Measurements from ENCODE around the gene IL22RA1.

IL22RA1 gene

DNA sequence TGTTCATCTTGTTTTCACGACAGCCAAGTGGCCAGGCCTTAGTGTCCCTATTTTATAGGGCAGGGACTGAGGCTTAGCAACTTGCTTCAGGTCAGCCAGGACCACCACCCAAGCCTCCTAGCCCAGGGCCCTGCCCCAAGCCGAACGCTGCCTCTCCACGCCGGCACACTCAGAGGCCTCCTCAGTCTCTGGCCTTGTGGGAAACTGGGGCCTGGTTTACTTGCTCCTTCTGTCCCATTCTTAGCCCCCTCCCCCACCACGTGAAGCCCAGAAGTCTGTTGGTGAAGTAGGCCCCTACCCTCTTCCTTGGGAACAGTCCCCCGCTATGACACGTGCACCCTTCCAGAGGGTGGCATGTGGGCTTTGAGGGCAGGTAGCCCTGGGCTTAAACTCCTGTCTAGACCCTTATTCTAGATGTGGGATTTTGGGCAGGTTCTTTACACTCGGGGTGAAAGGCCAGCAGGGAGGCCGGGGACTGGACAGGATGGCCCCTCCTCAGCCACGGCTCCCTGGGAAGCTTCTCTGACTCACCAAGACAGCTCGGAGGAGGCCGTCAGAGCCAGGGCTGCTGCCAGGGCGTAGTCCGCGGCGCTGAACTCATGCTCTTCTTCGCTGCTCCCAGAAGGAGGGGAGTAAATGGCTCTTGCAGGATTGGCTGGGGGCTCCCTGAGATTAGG lies 35.3 kb downstream of the IL22RA1 start:
- no peak for TF ChIP-seq RAD21 (IDR thresholded peaks at IDR 0.05; ENCODE audit: low read depth)
- TF ChIP-seq EP300 (IDR thresholded peaks at IDR 0.05; ENCODE audit: borderline replicate concordance), result no peak

GRCh38 chr1:24105368-24106160 lies 37.4 kb downstream of the IL22RA1 start:
- TF ChIP-seq FOXM1 (IDR thresholded peaks at IDR 0.05; ENCODE audit: borderline replicate concordance, low read depth) (no peak), TCF12 (IDR thresholded peaks at IDR 0.05; ENCODE audit: low read depth) (no peak), NFIC (IDR thresholded peaks at IDR 0.05) (no peak), ZBTB7A (IDR thresholded peaks at IDR 0.05; ENCODE audit: low read depth) (no peak), EGR1 (IDR thresholded peaks at IDR 0.05) (no peak), CREB1 (IDR thresholded peaks at IDR 0.05; ENCODE audit: low read depth) (no peak), YY1 (IDR thresholded peaks at IDR 0.05; ENCODE audit: low read depth) (no peak), CEBPB (IDR thresholded peaks at IDR 0.05) (no peak), TAF1 (IDR thresholded peaks at IDR 0.05; ENCODE audit: low read depth) (no peak), EP300 (IDR thresholded peaks at IDR 0.05; ENCODE audit: borderline replicate concordance) (no peak), USF1 (IDR thresholded peaks at IDR 0.05) (no peak), TEAD4 (IDR thresholded peaks at IDR 0.05) (no peak), RAD21 (IDR thresholded peaks at IDR 0.05; ENCODE audit: low read depth) (no peak)
- TF ChIP-seq, protein P1, sequence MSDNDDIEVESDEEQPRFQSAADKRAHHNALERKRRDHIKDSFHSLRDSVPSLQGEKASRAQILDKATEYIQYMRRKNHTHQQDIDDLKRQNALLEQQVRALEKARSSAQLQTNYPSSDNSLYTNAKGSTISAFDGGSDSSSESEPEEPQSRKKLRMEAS (IDR thresholded peaks at IDR 0.05), result no peak
- TF ChIP-seq, protein P2, sequence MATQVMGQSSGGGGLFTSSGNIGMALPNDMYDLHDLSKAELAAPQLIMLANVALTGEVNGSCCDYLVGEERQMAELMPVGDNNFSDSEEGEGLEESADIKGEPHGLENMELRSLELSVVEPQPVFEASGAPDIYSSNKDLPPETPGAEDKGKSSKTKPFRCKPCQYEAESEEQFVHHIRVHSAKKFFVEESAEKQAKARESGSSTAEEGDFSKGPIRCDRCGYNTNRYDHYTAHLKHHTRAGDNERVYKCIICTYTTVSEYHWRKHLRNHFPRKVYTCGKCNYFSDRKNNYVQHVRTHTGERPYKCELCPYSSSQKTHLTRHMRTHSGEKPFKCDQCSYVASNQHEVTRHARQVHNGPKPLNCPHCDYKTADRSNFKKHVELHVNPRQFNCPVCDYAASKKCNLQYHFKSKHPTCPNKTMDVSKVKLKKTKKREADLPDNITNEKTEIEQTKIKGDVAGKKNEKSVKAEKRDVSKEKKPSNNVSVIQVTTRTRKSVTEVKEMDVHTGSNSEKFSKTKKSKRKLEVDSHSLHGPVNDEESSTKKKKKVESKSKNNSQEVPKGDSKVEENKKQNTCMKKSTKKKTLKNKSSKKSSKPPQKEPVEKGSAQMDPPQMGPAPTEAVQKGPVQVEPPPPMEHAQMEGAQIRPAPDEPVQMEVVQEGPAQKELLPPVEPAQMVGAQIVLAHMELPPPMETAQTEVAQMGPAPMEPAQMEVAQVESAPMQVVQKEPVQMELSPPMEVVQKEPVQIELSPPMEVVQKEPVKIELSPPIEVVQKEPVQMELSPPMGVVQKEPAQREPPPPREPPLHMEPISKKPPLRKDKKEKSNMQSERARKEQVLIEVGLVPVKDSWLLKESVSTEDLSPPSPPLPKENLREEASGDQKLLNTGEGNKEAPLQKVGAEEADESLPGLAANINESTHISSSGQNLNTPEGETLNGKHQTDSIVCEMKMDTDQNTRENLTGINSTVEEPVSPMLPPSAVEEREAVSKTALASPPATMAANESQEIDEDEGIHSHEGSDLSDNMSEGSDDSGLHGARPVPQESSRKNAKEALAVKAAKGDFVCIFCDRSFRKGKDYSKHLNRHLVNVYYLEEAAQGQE (IDR thresholded peaks at IDR 0.05; ENCODE audit: low read depth), result no peak

GRCh38 chr1:24104854-24105253 lies 38.1 kb downstream of the IL22RA1 start:
- TF ChIP-seq TAF1 (IDR thresholded peaks at IDR 0.05; ENCODE audit: low read depth), result no peak

- no peak for TF ChIP-seq EP300 (IDR thresholded peaks at IDR 0.05; ENCODE audit: borderline replicate concordance)
- no peak for TF ChIP-seq TCF12 (IDR thresholded peaks at IDR 0.05; ENCODE audit: low read depth)
- TF ChIP-seq, protein P1 (IDR thresholded peaks at IDR 0.05), result no peak
- no peak for TF ChIP-seq USF1 (IDR thresholded peaks at IDR 0.05)
- TF ChIP-seq YY1 (IDR thresholded peaks at IDR 0.05; ENCODE audit: low read depth), result no peak
- no peak for TF ChIP-seq CREB1 (IDR thresholded peaks at IDR 0.05; ENCODE audit: low read depth)
- TF ChIP-seq TEAD4 (IDR thresholded peaks at IDR 0.05), result no peak
- TF ChIP-seq ZBTB7A (IDR thresholded peaks at IDR 0.05; ENCODE audit: low read depth), result no peak
- TF ChIP-seq, protein P2 (IDR thresholded peaks at IDR 0.05; ENCODE audit: low read depth), result no peak
- TF ChIP-seq TAF1 (IDR thresholded peaks at IDR 0.05; ENCODE audit: low read depth), result no peak
- no peak for TF ChIP-seq NFIC (IDR thresholded peaks at IDR 0.05)
- no peak for TF ChIP-seq CEBPB (IDR thresholded peaks at IDR 0.05)
- no peak for TF ChIP-seq RAD21 (IDR thresholded peaks at IDR 0.05; ENCODE audit: low read depth)
- TF ChIP-seq FOXM1 (IDR thresholded peaks at IDR 0.05; ENCODE audit: borderline replicate concordance, low read depth), result no peak
These were observed 39.1 kb downstream of the IL22RA1 start for GRCh38 chr1:24103879-24104278.

DNA sequence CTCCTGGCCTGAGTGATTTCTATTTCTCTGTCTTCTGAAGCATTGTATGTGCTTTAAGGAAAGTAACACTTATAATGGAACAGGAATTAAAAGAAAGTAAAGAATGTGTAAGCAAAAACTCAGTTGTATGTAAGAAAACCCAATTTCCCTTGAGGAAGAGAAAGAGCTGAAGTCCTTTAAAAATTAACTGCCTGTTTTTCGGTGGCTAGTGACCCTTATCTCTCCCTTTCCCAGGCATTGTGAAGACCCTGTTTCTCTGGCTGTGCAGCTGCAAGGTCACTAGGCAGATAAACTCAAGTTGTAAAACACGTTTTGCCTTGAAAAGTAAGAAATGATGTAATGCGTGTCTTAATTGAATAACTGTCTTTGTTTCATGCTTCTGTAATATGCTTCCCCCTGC lies 39.5 kb downstream of the IL22RA1 start:
- TF ChIP-seq TEAD4 (IDR thresholded peaks at IDR 0.05) (no peak), NFIC (IDR thresholded peaks at IDR 0.05) (no peak), USF1 (IDR thresholded peaks at IDR 0.05) (no peak), CREB1 (IDR thresholded peaks at IDR 0.05; ENCODE audit: low read depth) (no peak), EP300 (IDR thresholded peaks at IDR 0.05; ENCODE audit: borderline replicate concordance) (no peak), FOXM1 (IDR thresholded peaks at IDR 0.05; ENCODE audit: borderline replicate concordance, low read depth) (no peak), TAF1 (IDR thresholded peaks at IDR 0.05; ENCODE audit: low read depth) (no peak), EGR1 (IDR thresholded peaks at IDR 0.05) (no peak), TCF12 (IDR thresholded peaks at IDR 0.05; ENCODE audit: low read depth) (no peak), RAD21 (IDR thresholded peaks at IDR 0.05; ENCODE audit: low read depth) (no peak), ZBTB7A (IDR thresholded peaks at IDR 0.05; ENCODE audit: low read depth) (no peak), YY1 (IDR thresholded peaks at IDR 0.05; ENCODE audit: low read depth) (no peak), CEBPB (IDR thresholded peaks at IDR 0.05) (no peak)
- TF ChIP-seq, protein P2 (IDR thresholded peaks at IDR 0.05; ENCODE audit: low read depth), result no peak
- TF ChIP-seq, protein P1 (IDR thresholded peaks at IDR 0.05), result no peak

Measured in Ishikawa (cell line).